Sigmoid colon (tissue), 7 donors: ENCODE data around the gene POU2AF3. TPM values are rescaled to one million over a fixed set of nuclear protein-coding genes. Genes with fewer than 3 reads are reported as not detected.

ENCODE experiments used
- DNase-seq: peaks from one replicate; pipeline ENCODE4 v3.0.0-alpha.2; 2019
- H3K27ac ChIP-seq, 4 donors: fragments of 200-600 bp; sonication (generic); one replicate each; pipeline ENCODE4 v1.5.1; 2016 to 2019; ENCODE audit warnings: mild to moderate bottlenecking in 1 of 4
- H3K27me3 ChIP-seq, 3 donors: fragments of 200-600 bp; sonication (generic); one replicate each; pipeline ENCODE4 v1.5.1; 2019; ENCODE audit warnings: mild to moderate bottlenecking in 1 of 3
- H3K36me3 ChIP-seq, 4 donors: fragments of 200-600 bp; sonication (generic); one replicate each; pipeline ENCODE4 v1.5.1; 2016 to 2019
- H3K4me1 ChIP-seq, 4 donors: fragments of 200-600 bp; sonication (generic); one replicate each; pipeline ENCODE4 v1.5.1; 2017 to 2019
- H3K4me3 ChIP-seq, 4 donors: fragments of 200-600 bp; sonication (generic); one replicate each; pipeline ENCODE4 v1.5.1; 2017 to 2019; ENCODE audit warnings: mild to moderate bottlenecking in 2 of 4, moderate library complexity in 1 of 4
- H3K9me3 ChIP-seq, 4 donors: fragments of 200-600 bp in 3 of 4; sonication (generic) in 3 of 4; one replicate each; pipeline versions ENCODE4 v1.5.1 to v1.6.1; 2013 to 2019
- EP300 ChIP-seq, 4 donors: sonication (generic); formaldehyde crosslinking; IDR thresholded peaks; one replicate each; pipeline ENCODE4 v1.6.1; 2017; ENCODE audit warnings: antibody characterized with exemption in 4 of 4
- POLR2A ChIP-seq, 2 donors: fragments of 450-650 bp; IDR thresholded peaks; one replicate each; pipeline ENCODE4 v1.6.1; 2016; ENCODE audit warnings: antibody characterized with exemption in 2 of 2, mild to moderate bottlenecking in 2 of 2, moderate library complexity in 2 of 2
- POLR2AphosphoS5 ChIP-seq, 4 donors: sonication (generic); formaldehyde crosslinking; IDR thresholded peaks; one replicate each; pipeline ENCODE4 v1.6.1; 2017; ENCODE audit warnings: antibody characterized with exemption in 4 of 4
- WGBS, 2 donors: extraction: QIAGEN DNeasy Blood & Tissue Kit; methylation state at CpG; one replicate each; pipeline ENCODE4 v1.1.7; 2013; 5-methylcytosine and 5-hydroxymethylcytosine counted together
- intact Hi-C: fragments of 100-400 bp; cut with DNase I; formaldehyde crosslinking; loops from one replicate; pipeline ENCODE4 v1.15.1; 2023
- polyA plus RNA-seq, 3 donors: library from polyadenylated mRNA; stranded (reverse); fragments of 200-250 nt; gene quantifications; one replicate each; pipeline ENCODE4 v1.2.3, GENCODE V29; 2013
- total RNA-seq, 4 donors: library from RNA; depleted of rRNA; stranded (reverse); fragments of >200 nt; gene quantifications; one replicate each; pipeline ENCODE4 v1.1.0, GENCODE V29; 2016
- TF ChIP-seq, protein P1 (sequence below), 4 experiments: fragments of 450-650 bp in 3 of 4; fragments of 200-600 bp in 1 of 4; IDR thresholded peaks; one replicate each; pipeline ENCODE4 v1.5.1; 2016 to 2019; ENCODE audit warnings: antibody characterized with exemption in 4 of 4, mild to moderate bottlenecking in 3 of 4, moderate library complexity in 2 of 4
- donor health status: healthy with polysubstance abuse.
- donor health status: Bipolar disorder and iron deficiency.
- donor health status: healthy.

POU2AF3 gene
- total and polyA plus RNA-seq, 7 donors = 0.68 to 5.8 (median 3.9) TPM

DNA sequence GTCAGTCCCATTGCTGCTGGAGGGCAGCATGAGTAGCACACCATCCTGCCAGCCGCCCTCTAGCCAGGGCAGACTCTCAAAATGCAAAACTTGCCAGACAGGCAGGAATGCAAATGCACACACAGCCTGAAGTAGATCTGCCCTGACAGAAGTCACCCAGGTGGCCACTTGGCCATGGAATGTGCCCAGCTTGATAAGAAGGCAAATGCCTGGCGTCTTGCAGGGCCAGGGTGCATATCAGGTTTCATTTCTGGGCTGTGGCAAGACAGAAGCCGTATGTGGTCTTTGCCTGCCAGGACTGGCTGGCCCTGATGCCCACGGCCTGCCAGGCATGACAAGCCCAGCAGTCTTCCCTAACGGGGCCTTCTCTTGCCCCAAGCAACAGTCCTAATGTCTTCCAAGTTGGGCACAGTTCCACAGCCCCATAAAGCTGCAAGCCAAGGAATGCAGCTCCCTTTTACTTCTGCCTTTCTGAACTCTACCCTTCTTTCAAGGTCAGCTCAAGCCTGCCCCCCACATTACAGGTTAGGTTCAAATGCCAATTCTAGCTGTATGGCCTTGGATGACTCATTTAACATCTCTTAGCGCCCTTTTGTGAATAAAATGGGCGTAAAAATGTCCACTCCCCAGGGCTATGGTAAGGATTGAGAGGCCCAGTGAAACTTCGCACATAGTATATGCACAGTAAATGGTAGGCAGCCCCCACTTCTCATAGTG, 29.7 kb downstream of the POU2AF3 start:
- no peaks in the 10 kb centered on the region for H3K9me3 ChIP-seq
- 75 to 78% methylated on average over 8 of the region's 8 CpGs for WGBS, 2 donors
- H3K4me1 ChIP-seq = peaks cover 0 to 70% (median 58%) of the 10 kb centered on the region in 4 donors
- peak; percentile 82 for DNase-seq
- H3K4me3 ChIP-seq = no peak overlapping the region
- TF ChIP-seq POLR2A (IDR thresholded peaks at IDR 0.05) (no peak), POLR2AphosphoS5 (IDR thresholded peaks at IDR 0.05) (peak in 2 of 4 donors; percentile 4 to 16)
- peak overlapping the region in 3 of 4 donors; percentile 70 to 89 (median 75) for H3K27ac ChIP-seq
- no peaks in the 10 kb centered on the region for H3K27me3 ChIP-seq
- intact Hi-C loops = no loop called here
- H3K36me3 ChIP-seq = no peaks in the 10 kb centered on the region

DNA sequence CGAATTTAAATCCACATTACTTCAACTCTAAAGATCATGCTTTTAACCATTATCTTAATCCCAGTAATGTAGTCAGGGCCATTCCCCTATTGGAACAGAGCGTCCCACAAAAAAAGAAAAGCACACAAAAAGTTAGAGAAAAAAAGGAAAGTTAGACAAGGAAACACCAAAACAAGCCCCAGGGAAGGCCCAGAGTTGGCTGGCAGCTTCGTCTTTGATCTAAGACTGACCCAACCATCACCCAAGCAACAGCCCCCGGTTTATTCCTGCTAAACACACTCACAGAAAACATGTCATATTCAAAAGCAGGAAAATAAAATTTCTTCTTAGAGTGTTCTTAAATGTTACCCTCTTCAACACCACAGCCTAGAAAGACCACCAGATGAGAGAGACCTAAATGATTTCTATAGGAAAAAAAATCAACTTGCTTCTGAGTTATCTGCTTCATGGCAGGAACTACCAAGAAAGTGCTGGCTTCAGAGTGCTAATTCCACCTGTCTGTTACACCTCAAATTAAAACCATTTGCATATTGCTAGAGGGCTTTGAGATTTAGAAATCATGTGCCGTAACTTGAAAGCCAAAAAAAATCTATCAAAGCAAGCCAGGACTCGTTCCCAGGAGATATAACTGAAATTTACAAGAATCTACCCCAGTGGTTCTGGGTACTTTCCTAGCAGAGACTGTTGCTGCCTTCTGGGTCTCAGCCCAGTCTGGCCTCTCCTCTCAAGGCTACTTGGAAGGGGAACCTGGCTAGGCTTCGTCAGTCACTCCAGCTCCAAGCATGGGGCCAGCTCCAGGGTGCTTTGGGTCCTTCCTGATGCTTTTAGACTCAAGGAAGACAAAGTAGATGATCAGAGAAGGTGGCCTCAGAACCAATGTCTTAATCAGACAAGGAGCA, 31.2 kb downstream of the POU2AF3 start:
- H3K9me3 ChIP-seq = no peaks in the 10 kb centered on the region
- H3K27ac ChIP-seq = peak overlapping the region in 3 of 4 donors; percentile 70 to 89 (median 75)
- H3K27me3 ChIP-seq = no peaks in the 10 kb centered on the region
- 84 to 91% methylated on average over 7 of the region's 7 CpGs for WGBS, 2 donors
- DNase-seq = peak; percentile 81
- intact Hi-C loops = loop anchor here (5.0 kb wide), 2 partner anchors 32 to 88 kb away; partner anchors contain the start of gene POU2AF3
- H3K36me3 ChIP-seq = no peaks in the 10 kb centered on the region
- TF ChIP-seq, protein P1, sequence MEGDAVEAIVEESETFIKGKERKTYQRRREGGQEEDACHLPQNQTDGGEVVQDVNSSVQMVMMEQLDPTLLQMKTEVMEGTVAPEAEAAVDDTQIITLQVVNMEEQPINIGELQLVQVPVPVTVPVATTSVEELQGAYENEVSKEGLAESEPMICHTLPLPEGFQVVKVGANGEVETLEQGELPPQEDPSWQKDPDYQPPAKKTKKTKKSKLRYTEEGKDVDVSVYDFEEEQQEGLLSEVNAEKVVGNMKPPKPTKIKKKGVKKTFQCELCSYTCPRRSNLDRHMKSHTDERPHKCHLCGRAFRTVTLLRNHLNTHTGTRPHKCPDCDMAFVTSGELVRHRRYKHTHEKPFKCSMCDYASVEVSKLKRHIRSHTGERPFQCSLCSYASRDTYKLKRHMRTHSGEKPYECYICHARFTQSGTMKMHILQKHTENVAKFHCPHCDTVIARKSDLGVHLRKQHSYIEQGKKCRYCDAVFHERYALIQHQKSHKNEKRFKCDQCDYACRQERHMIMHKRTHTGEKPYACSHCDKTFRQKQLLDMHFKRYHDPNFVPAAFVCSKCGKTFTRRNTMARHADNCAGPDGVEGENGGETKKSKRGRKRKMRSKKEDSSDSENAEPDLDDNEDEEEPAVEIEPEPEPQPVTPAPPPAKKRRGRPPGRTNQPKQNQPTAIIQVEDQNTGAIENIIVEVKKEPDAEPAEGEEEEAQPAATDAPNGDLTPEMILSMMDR (IDR thresholded peaks at IDR 0.05) = no peak
- TF ChIP-seq POLR2AphosphoS5 (IDR thresholded peaks at IDR 0.05) = peak in 2 of 4 donors; percentile 21 to 51
- peaks cover 0 to 71% (median 54%) of the 10 kb centered on the region in 4 donors for H3K4me1 ChIP-seq
- no peak overlapping the region for H3K4me3 ChIP-seq

DNA sequence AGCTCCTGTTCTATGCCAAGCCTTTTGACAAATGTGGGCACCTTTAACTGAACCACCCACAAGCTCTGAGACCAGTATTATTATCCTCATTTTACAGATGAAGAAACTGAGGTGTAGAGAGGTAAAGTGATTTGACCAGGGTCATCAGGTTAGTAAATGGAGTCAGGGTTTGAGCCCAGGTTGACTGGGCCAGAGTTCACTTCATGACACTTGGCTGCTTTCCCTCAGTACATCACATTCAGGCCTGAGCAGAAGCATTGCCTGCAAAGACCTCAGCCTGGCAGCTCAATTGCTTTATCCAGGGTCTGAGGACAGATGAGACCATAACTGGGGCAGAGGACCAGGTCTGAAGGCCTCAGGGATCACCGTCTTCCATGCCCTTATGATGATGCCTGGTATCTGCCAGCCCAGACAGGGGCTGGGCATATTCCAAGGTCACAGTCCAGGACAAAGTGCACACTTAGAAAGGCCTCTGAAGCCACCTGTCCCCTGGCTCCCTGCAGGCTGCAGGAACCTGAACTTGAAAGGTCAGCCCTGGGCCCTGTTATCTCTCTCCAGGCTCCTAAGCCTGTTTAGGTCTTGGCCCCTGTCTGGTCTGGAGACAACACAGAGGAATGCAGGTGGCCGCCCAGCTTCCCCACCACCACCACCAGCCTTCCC, 32.0 kb downstream of the POU2AF3 start:
- Histone ChIP-seq H3K4me1 (peaks cover 0 to 68% (median 59%) of the 10 kb centered on the region in 4 donors), H3K36me3 (no peaks in the 10 kb centered on the region)
- intact Hi-C loops = loop anchor here (5.0 kb wide), 2 partner anchors 33 to 87 kb away; partner anchors contain the start of gene POU2AF3

DNA sequence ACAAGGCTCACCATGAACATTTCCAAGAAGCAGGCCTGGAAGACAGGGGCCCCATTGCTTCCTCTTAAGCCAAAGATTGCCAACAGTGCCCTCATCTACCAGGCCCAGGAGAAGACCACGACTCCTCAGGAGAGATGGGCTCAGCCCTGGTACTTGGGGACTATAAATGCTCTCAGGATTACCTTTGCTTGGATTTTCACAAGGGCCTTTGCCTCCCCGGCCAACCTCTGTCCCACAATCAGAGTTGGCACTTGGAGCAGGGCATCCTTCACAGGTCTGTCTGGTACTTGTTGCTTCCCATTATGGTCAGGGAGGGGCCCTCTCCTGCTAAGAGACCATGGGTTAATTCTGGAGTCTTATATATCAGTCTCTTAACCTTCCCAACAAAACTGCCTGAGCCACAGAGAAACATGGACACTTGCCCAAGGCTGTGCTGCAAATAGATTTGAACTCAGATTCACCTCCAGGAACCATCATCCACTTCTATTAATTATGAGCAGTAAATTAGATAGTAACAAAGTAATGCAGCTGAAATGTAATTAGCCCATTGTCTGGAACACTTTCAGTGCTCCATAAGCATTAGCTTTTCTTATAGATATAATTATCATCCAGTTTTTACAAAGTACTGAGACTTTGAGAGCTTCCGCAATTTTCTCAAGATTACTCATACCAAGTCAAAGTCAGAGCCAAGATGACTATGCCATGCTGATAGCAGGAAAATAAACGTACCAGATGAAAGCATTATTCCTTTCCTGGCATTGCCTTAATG, 33.5 kb downstream of the POU2AF3 start:
- H3K9me3 ChIP-seq = no peaks in the 10 kb centered on the region
- no peaks in the 10 kb centered on the region for H3K27me3 ChIP-seq
- TF ChIP-seq POLR2AphosphoS5 (IDR thresholded peaks at IDR 0.05) = peak in 3 of 4 donors; percentile 41 to 52 (median 48)
- TF ChIP-seq EP300 (IDR thresholded peaks at IDR 0.05) = no peak
- H3K4me1 ChIP-seq = peaks cover 0 to 72% (median 59%) of the 10 kb centered on the region in 4 donors
- peak overlapping the region; percentile 70 to 89 (median 74) for H3K27ac ChIP-seq
- H3K4me3 ChIP-seq = no peak overlapping the region
- intact Hi-C loops = loop anchor here (5.0 kb wide), 2 partner anchors 35 to 85 kb away; partner anchors contain the start of gene POU2AF3
- peak; percentile 66 for DNase-seq
- no peaks in the 10 kb centered on the region for H3K36me3 ChIP-seq
- WGBS, 2 donors = 77 to 87% methylated on average over 4 of the region's 4 CpGs

More for the DNA sequence above, 32.0 kb downstream of the POU2AF3 start:
- H3K4me3 ChIP-seq = no peak overlapping the region
- 63 to 90% methylated on average over 2 of the region's 2 CpGs for WGBS, 2 donors
- peak overlapping the region in 3 of 4 donors; percentile 70 to 89 (median 75) for H3K27ac ChIP-seq
- TF ChIP-seq EP300 (IDR thresholded peaks at IDR 0.05) = no peak
- no peak for TF ChIP-seq POLR2AphosphoS5 (IDR thresholded peaks at IDR 0.05)
- TF ChIP-seq, protein P1 (IDR thresholded peaks at IDR 0.05) = no peak
- no peak for TF ChIP-seq POLR2A (IDR thresholded peaks at IDR 0.05)
- no peak for DNase-seq
- no peaks in the 10 kb centered on the region for H3K27me3 ChIP-seq
- no peaks in the 10 kb centered on the region for H3K9me3 ChIP-seq
